Hepatic stellate cell (primary cell): Measurements from ENCODE around the gene CCDC30.
"Not testable (repeated sequence)": the region's sequence is repeated elsewhere in the genome, so short reads cannot be mapped to it uniquely, and the experiment has no call there.

Experiments used
- DNase-seq: peaks from one replicate; pipeline ENCODE4 v3.0.0; 2011; ENCODE audit warnings: low spot score

The CCDC30 gene

GRCh38 chr1:42529724-42530181 lies 66.7 kb downstream of the CCDC30 start:
- peak; percentile 23 for DNase-seq

GRCh38 chr1:42531043-42531442 lies 68.0 kb downstream of the CCDC30 start:
- no peak for DNase-seq

GRCh38 chr1:42533101-42533863 lies 70.2 kb downstream of the CCDC30 start:
- DNase-seq: no peak

- DNase-seq: no peak
Observed at GRCh38 chr1:42541104-42541503, 78.0 kb downstream of the CCDC30 start.

- DNase-seq: no peak
Observed at GRCh38 chr1:42551180-42551579, 88.1 kb downstream of the CCDC30 start.

GRCh38 chr1:42551590-42551989 lies 88.5 kb downstream of the CCDC30 start:
- no peak for DNase-seq

GRCh38 chr1:42552636-42553035 lies 89.5 kb downstream of the CCDC30 start:
- DNase-seq: no peak

GRCh38 chr1:42557230-42557851 lies 94.3 kb downstream of the CCDC30 start:
- DNase-seq: no peak

- no peak for DNase-seq
Observed at GRCh38 chr1:42567038-42567437, 104.0 kb downstream of the CCDC30 start.

- DNase-seq: no peak
Observed at GRCh38 chr1:42576935-42577334, 113.8 kb downstream of the CCDC30 start.

GRCh38 chr1:42586016-42586415 lies 122.9 kb downstream of the CCDC30 start:
- DNase-seq: no peak

- no peak for DNase-seq
Observed at GRCh38 chr1:42587753-42588152, 124.7 kb downstream of the CCDC30 start.

- DNase-seq: no peak
Observed at GRCh38 chr1:42592811-42593210, 129.7 kb downstream of the CCDC30 start.

- no peak for DNase-seq
Observed at GRCh38 chr1:42593486-42594100, 130.5 kb downstream of the CCDC30 start.

- DNase-seq: no peak
Observed at GRCh38 chr1:42601472-42601871, 138.4 kb downstream of the CCDC30 start.

GRCh38 chr1:42613803-42614131 lies 150.7 kb downstream of the CCDC30 start:
- DNase-seq: no peak

GRCh38 chr1:42618866-42619265 lies 155.8 kb downstream of the CCDC30 start:
- DNase-seq: no peak

- DNase-seq: no peak
Observed at GRCh38 chr1:42620307-42620706, 157.2 kb downstream of the CCDC30 start.

GRCh38 chr1:42621180-42621579 lies 158.1 kb downstream of the CCDC30 start:
- DNase-seq: not testable (repeated sequence)

GRCh38 chr1:42627205-42627604 lies 164.1 kb downstream of the CCDC30 start:
- DNase-seq: not testable (repeated sequence)

- no peak for DNase-seq
Observed at GRCh38 chr1:42639116-42639515, 176.0 kb downstream of the CCDC30 start.

GRCh38 chr1:42646056-42646455 lies 183.0 kb downstream of the CCDC30 start:
- DNase-seq: no peak

- no peak for DNase-seq
Observed at GRCh38 chr1:42657201-42657600, 194.1 kb downstream of the CCDC30 start.
